CD14-positive monocyte (primary cell): ENCODE measurements around the gene REL. TPM values are rescaled to one million over a fixed set of nuclear protein-coding genes. Genes with fewer than 3 reads are reported as not detected.
A peak's percentile ranks its signal among the peaks of the same experiment; 100 is the strongest.

Experiments
- DNase-seq, 3 donors: peaks; one replicate each; pipeline ENCODE4 v3.0.0-alpha.2; 2011 to 2022
- H2AFZ ChIP-seq: 2 replicates; pipeline ENCODE4 v1.6.0; 2012; ENCODE audit warnings: mild to moderate bottlenecking, low read depth, low read length, inconsistent platforms; ENCODE audit not compliant: insufficient read depth, poor library complexity, severe bottlenecking
- H3K27ac ChIP-seq, 2 donors: 1 replicate in 1 of 2; 2 replicates in 1 of 2; pipeline ENCODE4 v1.5.1; 2012 to 2013; ENCODE audit warnings: low read length in 2 of 2, control low read depth in 1 of 2, inconsistent platforms in 1 of 2, low read depth in 1 of 2, mild to moderate bottlenecking in 1 of 2
- H3K27me3 ChIP-seq, 2 donors: one replicate each; pipeline versions ENCODE4 v1.6.0 to v1.6.1; 2011 to 2013; ENCODE audit warnings: low read length in 2 of 2; ENCODE audit not compliant: control insufficient read depth in 2 of 2, insufficient read depth in 2 of 2
- H3K36me3 ChIP-seq, 2 donors: replicated peaks in 1 of 2; 1 replicate in 1 of 2; 2 replicates in 1 of 2; pipeline versions ENCODE4 v1.5.1 to v1.6.1; 2012 to 2013; ENCODE audit warnings: low read length in 2 of 2, control low read depth in 1 of 2, inconsistent platforms in 1 of 2, mild to moderate bottlenecking in 1 of 2; ENCODE audit not compliant: insufficient read depth in 2 of 2, control insufficient read depth in 1 of 2
- H3K4me1 ChIP-seq, 2 donors: 1 replicate in 1 of 2; 2 replicates in 1 of 2; pipeline versions ENCODE4 v1.5.1 to v1.6.1; 2012 to 2013; ENCODE audit warnings: low read length in 2 of 2, control low read depth in 1 of 2, inconsistent platforms in 1 of 2, mild to moderate bottlenecking in 1 of 2, moderate library complexity in 1 of 2; ENCODE audit not compliant: insufficient read depth in 2 of 2, control insufficient read depth in 1 of 2
- H3K4me2 ChIP-seq: replicated peaks from 2 replicates; pipeline ENCODE3; 2012; ENCODE audit warnings: low read length, moderate library complexity, mild to moderate bottlenecking; ENCODE audit not compliant: poor library complexity, severe bottlenecking; ENCODE audit errors: extremely low read depth
- H3K4me3 ChIP-seq, 3 experiments: fragments of 200-600 bp in 1 of 3; sonication (generic) in 1 of 3; replicated peaks in 1 of 3; 1 replicate in 2 of 3; 2 replicates in 1 of 3; pipeline ENCODE4 v1.5.1; 2011 to 2013; ENCODE audit warnings: low read length in 3 of 3, mild to moderate bottlenecking in 3 of 3, control low read depth in 2 of 3, low read depth in 2 of 3, inconsistent platforms in 1 of 3, moderate library complexity in 1 of 3
- H3K79me2 ChIP-seq: 2 replicates; pipeline ENCODE4 v1.6.0; 2012; ENCODE audit warnings: mild to moderate bottlenecking, control low read depth, inconsistent platforms, low read length, moderate library complexity; ENCODE audit not compliant: insufficient read depth
- H3K9ac ChIP-seq: 2 replicates; pipeline ENCODE4 v1.6.0; 2017; ENCODE audit warnings: low read length, mild to moderate bottlenecking; ENCODE audit not compliant: insufficient read depth, poor library complexity, severe bottlenecking
- H3K9me3 ChIP-seq, 2 donors: replicated peaks in 1 of 2; 1 replicate in 1 of 2; 2 replicates in 1 of 2; pipeline versions ENCODE4 v1.5.1 to v1.6.1; 2012 to 2013; ENCODE audit warnings: low read length in 2 of 2, control low read depth in 1 of 2; ENCODE audit not compliant: control insufficient read depth in 1 of 2, insufficient read depth in 1 of 2
- H4K20me1 ChIP-seq: 2 replicates; pipeline ENCODE4 v1.6.0; 2012; ENCODE audit warnings: mild to moderate bottlenecking, low read length, control low read depth, moderate library complexity; ENCODE audit not compliant: insufficient read depth
- H3K27ac Mint-ChIP-seq, 7 donors: one replicate each; pipeline ENCODE4 v1.8.0; 2020; ENCODE audit warnings: mild to moderate bottlenecking in 7 of 7, mixed read lengths in 7 of 7, moderate library complexity in 6 of 7, inconsistent platforms in 2 of 7
- H3K27me3 Mint-ChIP-seq, 3 donors: one replicate each; pipeline ENCODE4 v1.8.0; 2021 to 2022; ENCODE audit warnings: low read depth in 3 of 3, mild to moderate bottlenecking in 3 of 3, mixed read lengths in 3 of 3, moderate library complexity in 3 of 3, inconsistent platforms in 1 of 3
- H3K36me3 Mint-ChIP-seq, 2 donors: one replicate each; pipeline ENCODE4 v1.8.0; 2020; ENCODE audit warnings: mixed read lengths in 2 of 2, inconsistent platforms in 1 of 2, mild to moderate bottlenecking in 1 of 2
- H3K4me1 Mint-ChIP-seq: one replicate; pipeline ENCODE4 v1.8.0; 2020; ENCODE audit warnings: mild to moderate bottlenecking, mixed read lengths
- H3K4me3 Mint-ChIP-seq, 2 donors: one replicate each; pipeline ENCODE4 v1.8.0; 2020; ENCODE audit warnings: mild to moderate bottlenecking in 2 of 2, mixed read lengths in 2 of 2, moderate library complexity in 1 of 2
- H3K9me3 Mint-ChIP-seq, 7 donors: one replicate each; pipeline ENCODE4 v1.8.0; 2020 to 2022; ENCODE audit warnings: mixed read lengths in 7 of 7, mild to moderate bottlenecking in 6 of 7, moderate library complexity in 6 of 7, inconsistent platforms in 2 of 7
- CTCF ChIP-seq: fragments of 200-600 bp; IDR thresholded peaks from one replicate; pipeline ENCODE4 v1.8.0; 2022; ENCODE audit warnings: antibody characterized with exemption, mild to moderate bottlenecking
- WGBS: methylation state at CpG from one replicate; pipeline ENCODE4 v1.1.5; 2013; ENCODE audit warnings: missing lambda C conversion rate; ENCODE audit not compliant: insufficient coverage; 5-methylcytosine and 5-hydroxymethylcytosine counted together
- intact Hi-C, 2 donors: fragments of 100-400 bp; cut with micrococcal nuclease; formaldehyde crosslinking; loops; one replicate each; pipeline versions ENCODE4 v1.15.0 to v1.15.1; 2023
- polyA plus RNA-seq, 3 donors: library from polyadenylated mRNA; depleted of rRNA in 1 of 3; unstranded in 2 of 3; stranded (reverse) in 1 of 3; fragments of 300-500 nt in 2 of 3; fragments of >200 nt in 1 of 3; fragmentation: Illumina TruSeq in 2 of 3; gene quantifications; 1 replicate in 2 of 3; 2 replicates in 1 of 3; pipeline ENCODE4 v1.2.3, GENCODE V29; 2012 to 2021

The REL gene
- polyA plus RNA-seq, 3 donors, result 18.3 to 34.3 (median 20.3) TPM

GRCh38 chr2:60857056-60857455 lies 24.3 kb upstream of the REL start:
- Histone ChIP-seq H3K9me3 (peaks cover 0 to 9% of the 10 kb centered on the region in 2 donors), H4K20me1 (no peaks in the 10 kb centered on the region), H3K4me3 (no peak overlapping the region), H3K4me1 (peaks cover 62 to 63% of the 10 kb centered on the region in 2 donors), H3K27ac (peak overlapping the region; percentile 8 to 35), H3K4me2 (no peak overlapping the region), H2AFZ (peak overlapping the region; percentile 35), H3K9ac (no peak overlapping the region), H3K27me3 (no peaks in the 10 kb centered on the region), H3K79me2 (no peaks in the 10 kb centered on the region), H3K36me3 (no peaks in the 10 kb centered on the region)
- H3K36me3 Mint-ChIP-seq, result no peaks in the 10 kb centered on the region
- WGBS, result 3% methylated on average over 3 of the region's 4 CpGs
- peaks cover 5 to 8% (median 6%) of the 10 kb centered on the region in 7 donors for H3K9me3 Mint-ChIP-seq
- intact Hi-C loops, result no loop called here
- H3K4me3 Mint-ChIP-seq, result no peak overlapping the region
- peak; percentile 44 to 63 (median 56) for DNase-seq
- H3K27ac Mint-ChIP-seq, result peak overlapping the region; percentile 5 to 85 (median 81)
- TF ChIP-seq CTCF, result no peak
- peaks cover 69% of the 10 kb centered on the region for H3K4me1 Mint-ChIP-seq
- peaks cover 0 to 8% (median 0%) of the 10 kb centered on the region in 3 donors for H3K27me3 Mint-ChIP-seq

- intact Hi-C loops, result no loop called here
- Histone ChIP-seq H2AFZ (no peak overlapping the region), H3K79me2 (no peaks in the 10 kb centered on the region), H3K9me3 (peaks cover 0 to 11% of the 10 kb centered on the region in 2 donors), H3K9ac (no peak overlapping the region), H3K4me3 (no peak overlapping the region), H3K4me1 (peaks cover 57% of the 10 kb centered on the region in 2 donors), H3K27ac (no peak overlapping the region), H3K27me3 (no peaks in the 10 kb centered on the region), H3K36me3 (no peaks in the 10 kb centered on the region), H3K4me2 (no peak overlapping the region), H4K20me1 (no peaks in the 10 kb centered on the region)
- H3K4me1 Mint-ChIP-seq, result peaks cover 65% of the 10 kb centered on the region
- no peak for TF ChIP-seq CTCF
- H3K27ac Mint-ChIP-seq, result peak overlapping the region in 1 of 7 donors; percentile 72
- H3K27me3 Mint-ChIP-seq, result peaks cover 0 to 2% (median 0%) of the 10 kb centered on the region in 3 donors
- DNase-seq, result no peak
- 97% methylated on average over 3 of the region's 3 CpGs for whole genome bisulfite sequencing
- peaks cover under 1 to 1% of the 10 kb centered on the region in 2 donors for H3K36me3 Mint-ChIP-seq
- peaks cover 5 to 8% (median 7%) of the 10 kb centered on the region in 7 donors for H3K9me3 Mint-ChIP-seq
- H3K4me3 Mint-ChIP-seq, result no peak overlapping the region
These were observed 22.5 kb upstream of the REL start for GRCh38 chr2:60858897-60859311.
